Measurements from ENCODE around the gene FARP1.

DNA sequence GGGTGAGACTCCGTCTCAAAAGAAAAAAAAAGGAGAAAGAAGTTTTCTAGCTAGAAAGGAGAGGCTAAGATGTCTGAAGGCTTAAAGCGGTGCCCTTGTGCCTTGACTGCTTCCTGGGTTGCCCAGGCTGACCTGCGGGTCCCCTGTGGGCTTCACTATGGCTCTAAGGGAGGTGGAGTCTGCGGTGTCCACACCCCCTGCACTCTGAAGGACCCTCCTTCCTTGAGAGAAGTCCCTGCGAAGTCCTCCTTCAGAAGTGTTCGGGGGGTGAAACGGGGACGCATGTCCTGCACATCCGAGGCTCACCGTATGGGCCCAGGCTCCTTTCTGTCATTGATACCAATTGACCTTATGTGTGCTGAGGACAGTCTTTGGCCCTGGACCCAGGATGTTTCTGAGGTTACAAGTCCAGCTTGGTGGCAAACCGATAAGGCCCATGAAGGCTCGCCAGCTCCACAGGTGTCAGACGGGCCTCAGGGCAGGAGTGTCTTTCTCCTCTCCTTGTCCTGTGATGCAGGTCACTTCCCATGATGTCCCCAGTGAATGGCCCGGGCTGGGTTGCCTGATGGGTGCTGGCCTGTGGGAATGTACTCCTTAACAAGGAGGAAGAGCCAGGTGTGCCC lies 45.8 kb downstream of the FARP1 start:
- TF ChIP-seq GATA2 (IDR thresholded peaks at IDR 0.05; ENCODE audit: low read depth, low read length): no peak
- no peak for TF ChIP-seq GATA3 (IDR thresholded peaks at IDR 0.05; ENCODE audit: low read depth, low read length)

All from SH-SY5Y (cell line).